H1 (cell line): ENCODE results near the gene CLCNKB. TPM values are rescaled to one million over a fixed set of nuclear protein-coding genes. Genes with fewer than 3 reads are reported as not detected.
"Not testable (repeated sequence)": the region's sequence is repeated elsewhere in the genome, so short reads cannot be mapped to it uniquely, and the experiment has no call there.

Experiments
- CTCF ChIA-PET: fragments of 300-600 bp; sonication (Branson Sonifier 250); formaldehyde crosslinking; loops from one replicate; lab custom pipeline; 2021; ENCODE audit not compliant: partially characterized antibody; lab: Charles Lee
- POLR2A ChIA-PET: fragments of 300-600 bp; sonication (Branson Sonifier 250); formaldehyde crosslinking; loops from one replicate; lab custom pipeline; 2021; ENCODE audit warnings: inconsistent platforms; ENCODE audit not compliant: partially characterized antibody; lab: Charles Lee
- DNase-seq, 2 experiments: peaks; one replicate each; pipeline versions ENCODE4 v3.0.0 to v3.0.0-alpha.2; 2010 to 2022; ENCODE audit warnings: low spot score in 2 of 2, low read depth in 1 of 2, mixed read lengths in 1 of 2
- FAIRE-seq: peaks from 2 replicates; lab custom pipeline; 2011; peaks lifted over from hg19 to GRCh38; lab: Jason Lieb, UNC
- H2AFZ ChIP-seq: 2 replicates; pipeline ENCODE4 v1.8.1; 2012; ENCODE audit warnings: low read length, inconsistent platforms
- H2AK5ac ChIP-seq: 2 replicates; pipeline ENCODE4 v1.6.1; 2013; ENCODE audit warnings: low read depth, low read length
- H2BK120ac ChIP-seq: replicated peaks from 2 replicates; pipeline ENCODE3; 2013; ENCODE audit warnings: low read depth, low read length, inconsistent platforms
- H2BK12ac ChIP-seq: 2 replicates; pipeline ENCODE4 v1.6.1; 2013; ENCODE audit warnings: low read depth, low read length
- H2BK15ac ChIP-seq: 2 replicates; pipeline ENCODE4 v1.6.1; 2013; ENCODE audit warnings: low read length
- H2BK20ac ChIP-seq: 2 replicates; pipeline ENCODE4 v1.6.1; 2013; ENCODE audit warnings: low read length
- H2BK5ac ChIP-seq: 2 replicates; pipeline ENCODE4 v1.6.1; 2013; ENCODE audit warnings: low read depth, low read length
- H3K14ac ChIP-seq: 2 replicates; pipeline ENCODE4 v1.6.1; 2013; ENCODE audit warnings: inconsistent platforms; ENCODE audit not compliant: insufficient read length
- H3K18ac ChIP-seq: 2 replicates; pipeline ENCODE4 v1.6.1; 2013; ENCODE audit warnings: low read length; ENCODE audit errors: extremely low read depth
- H3K23ac ChIP-seq: 2 replicates; pipeline ENCODE4 v1.6.1; 2013; ENCODE audit warnings: inconsistent platforms; ENCODE audit not compliant: insufficient read length
- H3K23me2 ChIP-seq: 2 replicates; pipeline ENCODE4 v1.6.1; 2013; ENCODE audit warnings: low read depth, low read length
- H3K27ac ChIP-seq: 2 replicates; pipeline ENCODE4 v1.6.1; 2011; ENCODE audit warnings: low read depth, low read length, inconsistent platforms
- H3K27me3 ChIP-seq, 4 experiments: replicated peaks in 1 of 4; 1 replicate in 1 of 4; 2 replicates in 3 of 4; pipeline versions ENCODE4 v1.6.1 to v1.8.1; 2011 to 2013; ENCODE audit warnings: low read length in 3 of 4, mild to moderate bottlenecking in 3 of 4, inconsistent platforms in 2 of 4, mixed read lengths in 2 of 4, moderate library complexity in 1 of 4; ENCODE audit not compliant: control insufficient read depth in 3 of 4, insufficient read depth in 3 of 4; ENCODE audit errors: extremely low read depth in 1 of 4
- H3K36me3 ChIP-seq, 4 experiments: 2 replicates each; pipeline versions ENCODE4 v1.6.1 to v1.8.1; 2011 to 2013; ENCODE audit warnings: mild to moderate bottlenecking in 4 of 4, low read length in 3 of 4, moderate library complexity in 2 of 4, control low read depth in 1 of 4, inconsistent platforms in 1 of 4; ENCODE audit not compliant: insufficient read depth in 4 of 4, control insufficient read depth in 2 of 4
- H3K4ac ChIP-seq: replicated peaks from 2 replicates; pipeline ENCODE3; 2013; ENCODE audit warnings: low read length, low read depth, mixed read lengths, inconsistent platforms; ENCODE audit not compliant: insufficient read length
- H3K4me1 ChIP-seq, 4 experiments: replicated peaks in 1 of 4; 1 replicate in 1 of 4; 2 replicates in 3 of 4; pipeline versions ENCODE4 v1.6.1 to v1.8.1; 2011 to 2013; ENCODE audit warnings: low read length in 3 of 4, inconsistent platforms in 2 of 4, mixed read lengths in 1 of 4; ENCODE audit not compliant: insufficient read depth in 4 of 4, control insufficient read depth in 3 of 4
- H3K4me2 ChIP-seq, 2 experiments: 2 replicates each; pipeline versions ENCODE4 v1.6.1 to v1.8.1; 2011 to 2013; ENCODE audit warnings: low read depth in 2 of 2, low read length in 2 of 2, control low read depth in 1 of 2, inconsistent platforms in 1 of 2, mild to moderate bottlenecking in 1 of 2; ENCODE audit not compliant: insufficient read depth in 1 of 2
- H3K4me3 ChIP-seq, 4 experiments: fragments of 200-600, 300-600 bp in 1 of 4; sonication (generic), shearing (Covaris generic), sonication (Bioruptor Twin) in 1 of 4; 2 replicates each; pipeline versions ENCODE4 v1.5.1 to v1.8.1; 2011 to 2016; ENCODE audit warnings: low read length in 4 of 4, low read depth in 3 of 4, control low read depth in 2 of 4, inconsistent platforms in 2 of 4, mild to moderate bottlenecking in 2 of 4, mixed read lengths in 1 of 4, moderate library complexity in 1 of 4; ENCODE audit not compliant: insufficient read depth in 2 of 4; ENCODE audit errors: extremely low read depth in 1 of 4
- H3K56ac ChIP-seq: replicated peaks from 2 replicates; pipeline ENCODE3; 2013; ENCODE audit warnings: low read depth, mild to moderate bottlenecking, mixed read lengths, low read length, inconsistent platforms; ENCODE audit not compliant: insufficient read length
- H3K79me1 ChIP-seq: 2 replicates; pipeline ENCODE4 v1.6.1; 2013; ENCODE audit warnings: low read depth, low read length, control low read depth
- H3K79me2 ChIP-seq, 2 experiments: 2 replicates each; pipeline versions ENCODE4 v1.6.1 to v1.8.1; 2012 to 2013; ENCODE audit warnings: low read length in 2 of 2, mild to moderate bottlenecking in 2 of 2, inconsistent platforms in 1 of 2; ENCODE audit not compliant: insufficient read depth in 2 of 2, control insufficient read depth in 1 of 2
- H3K9ac ChIP-seq, 4 experiments: replicated peaks in 1 of 4; 1 replicate in 1 of 4; 2 replicates in 3 of 4; pipeline versions ENCODE4 v1.6.1 to v1.8.1; 2011 to 2013; ENCODE audit warnings: low read depth in 3 of 4, low read length in 3 of 4, control low read depth in 2 of 4, mild to moderate bottlenecking in 2 of 4, moderate library complexity in 2 of 4, inconsistent platforms in 1 of 4; ENCODE audit errors: extremely low read depth in 1 of 4
- H3K9me3 ChIP-seq, 2 experiments: 2 replicates each; pipeline versions ENCODE4 v1.6.1 to v1.8.1; 2012 to 2013; ENCODE audit warnings: mild to moderate bottlenecking in 2 of 2, moderate library complexity in 2 of 2, control low read depth in 1 of 2, inconsistent platforms in 1 of 2, low read depth in 1 of 2, low read length in 1 of 2, mixed read lengths in 1 of 2; ENCODE audit not compliant: insufficient read depth in 2 of 2
- H4K20me1 ChIP-seq, 2 experiments: replicated peaks in 1 of 2; 2 replicates each; pipeline versions ENCODE3 to v1.8.1; 2011 to 2013; ENCODE audit warnings: inconsistent platforms in 2 of 2, low read length in 2 of 2, mild to moderate bottlenecking in 1 of 2; ENCODE audit not compliant: insufficient read depth in 2 of 2, control insufficient read depth in 1 of 2
- H4K5ac ChIP-seq: 2 replicates; pipeline ENCODE4 v1.6.1; 2013; ENCODE audit warnings: low read length, low read depth, mixed read lengths, inconsistent platforms; ENCODE audit not compliant: insufficient read length
- H4K8ac ChIP-seq: 2 replicates; pipeline ENCODE4 v1.8.0; 2013; ENCODE audit warnings: mild to moderate bottlenecking, moderate library complexity, low read length, inconsistent platforms; ENCODE audit not compliant: insufficient read depth; ENCODE audit errors: extremely low read depth
- H4K91ac ChIP-seq: replicated peaks from 2 replicates; pipeline ENCODE3; 2013; ENCODE audit warnings: low read length, mixed read lengths, inconsistent platforms; ENCODE audit not compliant: insufficient read length
- WGBS, 2 experiments: shearing (Covaris generic) in 1 of 2; methylation state at CpG; one replicate each; pipeline versions ENCODE4 v1.1.6 to v1.1.7; 2013 to 2015; ENCODE audit warnings: low lambda C conversion rate in 2 of 2, mixed read lengths in 2 of 2, inconsistent platforms in 1 of 2, low coverage in 1 of 2, missing lambda C conversion rate in 1 of 2; ENCODE audit not compliant: insufficient replicate concordance in 2 of 2, insufficient coverage in 1 of 2, insufficient read length in 1 of 2; ENCODE audit errors: extremely low coverage in 1 of 2, missing lambda C conversion rate in 1 of 2; 5-methylcytosine and 5-hydroxymethylcytosine counted together
- polyA plus RNA-seq, 7 experiments: library from polyadenylated mRNA; depleted of rRNA in 3 of 7; stranded (reverse) in 5 of 7; unstranded in 2 of 7; fragments of >200 nt in 5 of 7; fragments of 200-250 nt in 2 of 7; gene quantifications; 1 replicate in 5 of 7; 2 replicates in 1 of 7; 4 replicates in 1 of 7; pipeline versions ENCODE4 v1.2.1 to v1.2.3, GENCODE V29; 2011 to 2013; ENCODE audit warnings: missing spikeins in 2 of 7, mixed read lengths in 2 of 7
- total RNA-seq: library from RNA; stranded (reverse); fragmentation: NEBNext Ultra II Directional; extraction: Animal tissue kit (Norgen Biotek cat#: 25700); gene quantifications from 2 replicates; pipeline ENCODE4 v1.2.1, GENCODE V29; 2021

Gene CLCNKB
- total and polyA plus RNA-seq, 2 of the 8 experiments (the other 6 are each of a cell fraction or from before 2014, with no cell fraction given): 1.2 to 3.5 TPM

DNA sequence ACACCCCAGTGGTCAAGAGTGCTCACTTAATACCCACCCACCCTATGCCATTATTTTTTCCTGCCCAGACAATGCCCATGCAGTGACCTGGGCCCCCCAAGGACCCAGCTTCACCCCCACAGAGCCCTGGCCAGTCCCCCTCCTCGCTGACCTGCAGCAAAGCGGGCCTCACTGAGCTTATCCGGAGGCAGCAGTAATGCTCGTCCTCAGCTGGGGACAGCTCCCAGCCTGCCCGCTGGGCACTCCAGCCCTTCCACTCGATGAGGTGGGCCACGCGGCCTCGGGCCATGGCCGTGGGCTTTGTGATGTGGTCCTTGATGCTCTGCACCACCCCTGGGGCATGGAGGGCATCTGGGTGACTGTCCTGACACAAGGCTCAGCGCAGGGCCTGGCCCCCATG, 7.1 kb upstream of the CLCNKB start:
- H2AFZ ChIP-seq, H3K4me3 ChIP-seq, H4K20me1 ChIP-seq, H3K14ac ChIP-seq, H2BK15ac ChIP-seq, H4K5ac ChIP-seq, H4K91ac ChIP-seq, H2AK5ac ChIP-seq, H3K79me2 ChIP-seq, H2BK120ac ChIP-seq, H3K9ac ChIP-seq, H3K4me2 ChIP-seq, H3K56ac ChIP-seq, H3K4me1 ChIP-seq, H3K27me3 ChIP-seq, H3K4ac ChIP-seq, H3K23ac ChIP-seq, H2BK5ac ChIP-seq, H3K79me1 ChIP-seq, H3K18ac ChIP-seq, DNase-seq, H2BK20ac ChIP-seq, H3K9me3 ChIP-seq, H4K8ac ChIP-seq, H3K23me2 ChIP-seq, H3K36me3 ChIP-seq, FAIRE-seq, H2BK12ac ChIP-seq, H3K27ac ChIP-seq: not testable (repeated sequence)
- POLR2A ChIA-PET: interaction anchor here (1.6 kb wide), 1 partner anchor 11 kb away, joined by 4 read pairs; no protein-coding TSS in a partner anchor
- CTCF ChIA-PET: interaction anchor here (1.9 to 2.0 kb wide), 2 partner anchors 19 to 28 kb away, joined by 6 to 11 read pairs; no protein-coding TSS in a partner anchor
- 89% methylated on average over 9 of the region's 11 CpGs; no CpG with 5 or more reads in 1 of the 2 experiments for WGBS, 2 experiments
